K562 (cell line): ENCODE results near the gene SPOCK3. TPM values are rescaled to one million over a fixed set of nuclear protein-coding genes. Genes with fewer than 3 reads are reported as not detected.

Experiments
- ATAC-seq: fragments of 200-7000 bp; cut with Tn5 transposase; 3 replicates; pipeline ENCODE4 v1.9.1; 2020; ENCODE audit warnings: moderate library complexity
- BruUV-seq: library from RNA; stranded (reverse); fragments of 400-500 nt; replicated peaks from 2 replicates; lab custom pipeline; 2021; lab: Mats Ljungman, UMichigan
- CTCF ChIA-PET: fragments of 300-600 bp; formaldehyde crosslinking; extraction: SDS; loops from one replicate; lab custom pipeline; 2021; ENCODE audit warnings: low intra/inter-chr PET ratio; lab: Yijun Ruan, JAX
- POLR2A ChIA-PET: fragments of 300-600, 350-650 bp; sonication (Branson Sonifier 250); formaldehyde crosslinking; extraction: SDS; loops from one replicate; lab custom pipeline; 2021; ENCODE audit warnings: antibody characterized with exemption, inconsistent platforms; lab: Yijun Ruan, JAX
- DNase-seq, 4 experiments: peaks; one replicate each; pipeline versions ENCODE4 v3.0.0 to v3.0.0-alpha.2; 2011 to 2018; ENCODE audit warnings: low spot score in 3 of 4, mixed read lengths in 3 of 4; ENCODE audit errors: extremely low read depth in 1 of 4
- FAIRE-seq: peaks from 2 replicates; lab custom pipeline; 2011; peaks lifted over from hg19 to GRCh38; lab: Jason Lieb, UNC
- H2AFZ ChIP-seq: 2 replicates; pipeline ENCODE4 v1.6.0; 2011; ENCODE audit warnings: low read depth, low read length, control low read depth, inconsistent platforms
- H3K27ac ChIP-seq: fragments of 200-600 bp; 3 replicates; pipeline ENCODE4 v1.8.0; 2011; ENCODE audit warnings: low read depth, mild to moderate bottlenecking, control low read depth, inconsistent platforms, low read length, moderate library complexity, mixed read lengths; ENCODE audit errors: extremely low read depth
- H3K27me3 ChIP-seq, 2 experiments: fragments of 300-600 bp in 1 of 2; 2 replicates in 1 of 2; 3 replicates in 1 of 2; pipeline versions ENCODE4 v1.6.0 to v1.8.0; 2011; ENCODE audit warnings: inconsistent platforms in 2 of 2, low read length in 2 of 2, mild to moderate bottlenecking in 1 of 2, mixed read lengths in 1 of 2, moderate library complexity in 1 of 2; ENCODE audit not compliant: control insufficient read depth in 2 of 2, insufficient read depth in 2 of 2
- H3K36me3 ChIP-seq: fragments of 300-600 bp; 3 replicates; pipeline ENCODE4 v1.8.0; 2011; ENCODE audit warnings: mild to moderate bottlenecking, low read length, inconsistent platforms; ENCODE audit not compliant: control insufficient read depth, insufficient read depth
- H3K4me1 ChIP-seq, 2 experiments: fragments of 200-600 bp in 1 of 2; replicated peaks in 1 of 2; 2 replicates in 1 of 2; 3 replicates in 1 of 2; pipeline versions ENCODE4 v1.5.1 to v1.8.0; 2011; ENCODE audit warnings: inconsistent platforms in 2 of 2, low read length in 2 of 2, mild to moderate bottlenecking in 1 of 2, mixed read lengths in 1 of 2, moderate library complexity in 1 of 2; ENCODE audit not compliant: control insufficient read depth in 2 of 2, insufficient read depth in 2 of 2
- H3K4me2 ChIP-seq: 2 replicates; pipeline ENCODE4 v1.6.1; 2011; ENCODE audit warnings: low read length, control low read depth, inconsistent platforms, mixed read lengths; ENCODE audit not compliant: insufficient read depth
- H3K4me3 ChIP-seq: fragments of 200-600 bp; sonication (generic), shearing (Covaris generic); 2 replicates; pipeline ENCODE4 v1.5.1; 2016; ENCODE audit warnings: control low read depth, inconsistent platforms
- H3K79me2 ChIP-seq: fragments of 200-600 bp; 3 replicates; pipeline ENCODE4 v1.8.0; 2011; ENCODE audit warnings: low read length, inconsistent platforms; ENCODE audit not compliant: control insufficient read depth, insufficient read depth
- H3K9ac ChIP-seq, 2 experiments: 2 replicates each; pipeline versions ENCODE4 v1.6.0 to v1.6.1; 2011; ENCODE audit warnings: low read depth in 2 of 2, low read length in 2 of 2, control low read depth in 1 of 2, inconsistent platforms in 1 of 2, mild to moderate bottlenecking in 1 of 2, mixed read lengths in 1 of 2; ENCODE audit not compliant: insufficient read depth in 1 of 2
- H3K9me1 ChIP-seq: one replicate; pipeline ENCODE4 v1.6.0; 2011; ENCODE audit warnings: inconsistent platforms, mild to moderate bottlenecking, low read length, moderate library complexity; ENCODE audit not compliant: control insufficient read depth, insufficient read depth
- H3K9me3 ChIP-seq: replicated peaks from 2 replicates; pipeline ENCODE4 v1.5.1; 2011; ENCODE audit warnings: low read depth, low read length, inconsistent platforms; ENCODE audit not compliant: control insufficient read depth, insufficient read depth
- H4K20me1 ChIP-seq: replicated peaks from 2 replicates; pipeline ENCODE4 v1.6.1; 2011; ENCODE audit warnings: low read length, inconsistent platforms, mixed read lengths; ENCODE audit not compliant: control insufficient read depth, insufficient read depth
- BHLHE40 ChIP-seq: IDR thresholded peaks from 2 replicates; pipeline ENCODE4 v1.6.1; 2011; ENCODE audit warnings: low read length, improper control_type of control experiment
- CBFB ChIP-seq: sonication (generic); formaldehyde crosslinking; IDR thresholded peaks from 2 replicates; pipeline ENCODE4 v1.4.0; 2020; ENCODE audit warnings: mild to moderate bottlenecking, missing genetic modification reagents
- DACH1 ChIP-seq: fragments of 450-650 bp; IDR thresholded peaks from 2 replicates; pipeline ENCODE4 v1.6.1; 2018; ENCODE audit not compliant: partially characterized antibody
- ELF4 ChIP-seq: fragments of 450-650 bp; formaldehyde crosslinking; IDR thresholded peaks from 2 replicates; pipeline ENCODE4 v1.4.0; 2022; ENCODE audit warnings: missing genetic modification characterization
- ETS1 ChIP-seq: conservative IDR thresholded peaks from 2 replicates; pipeline ENCODE4 v1.6.1; 2011; ENCODE audit warnings: low read depth, mild to moderate bottlenecking, low read length; ENCODE audit not compliant: control insufficient read depth
- ILF3 ChIP-seq: fragments of 450-650 bp; IDR thresholded peaks from 2 replicates; pipeline ENCODE4 v1.6.1; 2018; ENCODE audit warnings: antibody characterized with exemption, mild to moderate bottlenecking, moderate library complexity, borderline replicate concordance
- KLF1 ChIP-seq: fragments of 450-650 bp; IDR thresholded peaks from 2 replicates; pipeline ENCODE4 v1.6.1; 2016; ENCODE audit warnings: missing genetic modification characterization, missing compliant biosample characterization
- MAZ ChIP-seq, 2 experiments: fragments of 450-650 bp in 1 of 2; sonication (generic) in 1 of 2; formaldehyde crosslinking; IDR thresholded peaks in 1 of 2; conservative IDR thresholded peaks in 1 of 2; 2 replicates each; pipeline versions ENCODE4 v1.4.0 to v1.5.0; 2020; ENCODE audit warnings: mild to moderate bottlenecking in 1 of 2, missing genetic modification reagents in 1 of 2
- MYBL2 ChIP-seq, 2 experiments: fragments of 450-650 bp in 1 of 2; sonication (generic) in 1 of 2; formaldehyde crosslinking in 1 of 2; IDR thresholded peaks; 2 replicates each; pipeline versions ENCODE4 v1.6.1 to v1.8.1; 2017 to 2022; ENCODE audit warnings: borderline replicate concordance in 1 of 2, inconsistent platforms in 1 of 2, low read depth in 1 of 2, mild to moderate bottlenecking in 1 of 2, missing genetic modification reagents in 1 of 2, moderate library complexity in 1 of 2
- RFX7 ChIP-seq: fragments of 250-450 bp; sonication (Bioruptor Pico); IDR thresholded peaks from 2 replicates; pipeline ENCODE4 v1.5.1; 2021; ENCODE audit warnings: mild to moderate bottlenecking
- SP1 ChIP-seq: sonication (generic); formaldehyde crosslinking; IDR thresholded peaks from 2 replicates; pipeline ENCODE4 v1.8.1; 2022; ENCODE audit warnings: mild to moderate bottlenecking, missing genetic modification reagents
- WHSC1 ChIP-seq: IDR thresholded peaks from one replicate; pipeline ENCODE4 v1.6.1; 2012; ENCODE audit warnings: low read length, control low read depth, inconsistent platforms
- ZEB2 ChIP-seq: fragments of 450-650 bp; IDR thresholded peaks from 2 replicates; pipeline ENCODE4 v1.6.1; 2016
- ZFP36 ChIP-seq: fragments of 150-350 bp; IDR thresholded peaks from 2 replicates; pipeline ENCODE4 v1.6.1; 2018; ENCODE audit warnings: low read length, low read depth; ENCODE audit not compliant: partially characterized antibody
- ZMIZ1 ChIP-seq, 2 experiments: fragments of 150-350 bp in 1 of 2; IDR thresholded peaks; 2 replicates each; pipeline ENCODE4 v1.6.1; 2012 to 2016; ENCODE audit warnings: low read depth in 2 of 2, low read length in 2 of 2, mild to moderate bottlenecking in 1 of 2, moderate library complexity in 1 of 2
- ZNF75A ChIP-seq: fragments of 450-650 bp; formaldehyde crosslinking; IDR thresholded peaks from 2 replicates; pipeline ENCODE4 v1.4.0; 2020; ENCODE audit warnings: mild to moderate bottlenecking
- ZNF76 ChIP-seq: fragments of 250-450 bp; sonication (Bioruptor Pico); IDR thresholded peaks from 2 replicates; pipeline ENCODE4 v1.4.0; 2020; ENCODE audit warnings: mild to moderate bottlenecking, moderate library complexity, borderline replicate concordance
- WGBS: fragments of 100-300 bp; shearing (Covaris generic); methylation state at CpG from one replicate; pipeline ENCODE4 v1.1.6; 2016; ENCODE audit warnings: low coverage, mixed read lengths; ENCODE audit not compliant: insufficient coverage; ENCODE audit errors: missing lambda C conversion rate; 5-methylcytosine and 5-hydroxymethylcytosine counted together
- in situ Hi-C: fragments of 300-500 bp; cut with MboI; formaldehyde crosslinking; loops from 4 replicates; pipeline ENCODE4 v1.15.0; 2018; ENCODE audit warnings: inconsistent platforms, mixed read lengths
- intact Hi-C: fragments of 100-400 bp; cut with micrococcal nuclease; formaldehyde crosslinking; loops from 2 replicates; pipeline ENCODE4 v1.14.2; 2022
- polyA plus RNA-seq, 8 experiments: library from polyadenylated mRNA; depleted of rRNA in 4 of 8; stranded (reverse) in 5 of 8; unstranded in 3 of 8; fragments of >200 nt; fragmentation: Nextera tagmentation in 2 of 8; fragmentation: Illumina TruSeq in 1 of 8; extraction: Ambion mirVana in 2 of 8; extraction: Trizol in 1 of 8; gene quantifications; 2 replicates each; pipeline versions ENCODE4 v1.2.1 to v1.2.3, GENCODE V29; 2011 to 2014; ENCODE audit warnings: inconsistent platforms in 1 of 8, missing spikeins in 1 of 8
- total RNA-seq, 7 experiments: library from RNA; depleted of rRNA in 6 of 7; stranded (reverse); fragments of >200 nt in 6 of 7; fragmentation: Illumina TruSeq in 2 of 7; extraction: Trizol in 2 of 7; gene quantifications; 2 replicates each; pipeline versions ENCODE4 v1.2.1 to v1.2.3, GENCODE V29; 2011 to 2021; ENCODE audit warnings: low replicate concordance in 1 of 7
- TF ChIP-seq, protein P1 (sequence below): fragments of 450-650 bp; formaldehyde crosslinking; IDR thresholded peaks from 2 replicates; pipeline ENCODE4 v1.4.0; 2020; ENCODE audit warnings: mild to moderate bottlenecking, moderate library complexity

The SPOCK3 gene
- total and polyA plus RNA-seq, 9 of the 15 experiments (the other 6 are each of a cell fraction or from before 2014, with no cell fraction given): not detected

DNA sequence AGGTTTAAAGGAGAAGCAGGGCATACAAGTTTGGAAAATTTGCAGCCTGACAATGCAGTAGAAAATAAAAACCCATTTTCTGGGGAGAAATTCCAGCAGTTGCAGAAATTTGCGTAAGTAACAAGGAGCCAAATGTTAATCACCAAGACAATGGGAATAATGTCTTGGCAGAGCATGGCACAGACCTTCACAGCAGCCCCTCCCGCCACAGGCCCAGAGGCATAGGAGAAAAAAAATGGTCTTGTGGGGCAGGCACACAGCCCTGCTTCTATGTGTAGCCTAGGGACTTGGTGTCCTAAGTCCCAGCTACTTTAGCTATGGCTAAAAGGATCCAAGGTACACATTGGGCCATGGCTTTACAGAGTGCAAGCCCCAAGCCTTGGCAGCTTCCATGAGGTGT is 65.7 kb downstream of the SPOCK3 start:
- Histone ChIP-seq H3K36me3 (no peaks in the 10 kb centered on the region), H3K27me3 (no peaks in the 10 kb centered on the region), H3K4me1 (no peaks in the 10 kb centered on the region), H3K27ac (no peak overlapping the region), H3K79me2 (no peaks in the 10 kb centered on the region), H3K4me2 (no peak overlapping the region), H2AFZ (no peak overlapping the region), H3K9me3 (no peaks in the 10 kb centered on the region; the same call in 1 of the 2 replicates), H3K9me1 (no peaks in the 10 kb centered on the region), H4K20me1 (no peaks in the 10 kb centered on the region), H3K9ac (no peak overlapping the region), H3K4me3 (no peak overlapping the region)
- in situ Hi-C loops (no loop called here), intact Hi-C loops (no loop called here)
- ATAC-seq: no peak
- BruUV-seq: no TSS peak
- no peak for TF ChIP-seq MYBL2 (IDR thresholded peaks at IDR 0.05; ENCODE audit: low read depth)
- TF ChIP-seq MYBL2 (CRISPR knock-in tag; IDR thresholded peaks at IDR 0.05; ENCODE audit: borderline replicate concordance): no peak
- no peak for TF ChIP-seq DACH1
- TF ChIP-seq KLF1: no peak
- no peak for TF ChIP-seq SP1 (CRISPR knock-in tag)
- no peak for TF ChIP-seq ILF3
- no peak for TF ChIP-seq BHLHE40
- TF ChIP-seq RFX7 (CRISPR knock-in tag): no peak
- TF ChIP-seq, protein P1, sequence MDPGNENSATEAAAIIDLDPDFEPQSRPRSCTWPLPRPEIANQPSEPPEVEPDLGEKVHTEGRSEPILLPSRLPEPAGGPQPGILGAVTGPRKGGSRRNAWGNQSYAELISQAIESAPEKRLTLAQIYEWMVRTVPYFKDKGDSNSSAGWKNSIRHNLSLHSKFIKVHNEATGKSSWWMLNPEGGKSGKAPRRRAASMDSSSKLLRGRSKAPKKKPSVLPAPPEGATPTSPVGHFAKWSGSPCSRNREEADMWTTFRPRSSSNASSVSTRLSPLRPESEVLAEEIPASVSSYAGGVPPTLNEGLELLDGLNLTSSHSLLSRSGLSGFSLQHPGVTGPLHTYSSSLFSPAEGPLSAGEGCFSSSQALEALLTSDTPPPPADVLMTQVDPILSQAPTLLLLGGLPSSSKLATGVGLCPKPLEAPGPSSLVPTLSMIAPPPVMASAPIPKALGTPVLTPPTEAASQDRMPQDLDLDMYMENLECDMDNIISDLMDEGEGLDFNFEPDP (CRISPR knock-in tag): no peak
- TF ChIP-seq WHSC1: no peak
- no peak for TF ChIP-seq ZNF76 (CRISPR knock-in tag)
- no peak for TF ChIP-seq ZNF75A
- no peak for TF ChIP-seq CBFB
- TF ChIP-seq ZFP36: no peak
- no peak for TF ChIP-seq MAZ (CRISPR knock-in tag; conservative IDR thresholded peaks at IDR 0.05 in 1 of 2, IDR thresholded peaks at IDR 0.05 in 1 of 2)
- no peak for TF ChIP-seq ZEB2
- no peak for TF ChIP-seq ZMIZ1 (IDR thresholded peaks at IDR 0.05; ENCODE audit: low read depth in 2 of 2, low read length in 2 of 2)
- TF ChIP-seq ELF4 (CRISPR knock-in tag): no peak
- no peak for TF ChIP-seq ETS1
- no peak for DNase-seq
- FAIRE-seq: no peak
- CTCF ChIA-PET: no interaction called here
- POLR2A ChIA-PET: no interaction called here
- 0% methylated on average over 2 of the region's 2 CpGs for WGBS
